ENCODE results near the gene TTBK1.
A peak's percentile ranks its signal among the peaks of the same experiment; 100 is the strongest.

Gene TTBK1

GRCh38 chr6:43334466-43335095 is 91.3 kb downstream of the TTBK1 start:
- H3K36me3 ChIP-seq (replicated peaks; ENCODE audit: low read depth, low read length) = peaks cover 38% of the 10 kb centered on the region
- no peak overlapping the region for H2AFZ ChIP-seq (ENCODE audit: low read depth, low read length)

GRCh38 chr6:43335469-43335868 is 92.2 kb downstream of the TTBK1 start:
- Histone ChIP-seq H3K4me3 (ENCODE audit: low read length) (no peak overlapping the region), H3K4me1 (ENCODE audit: low read length) (peaks cover 73% of the 10 kb centered on the region), H3K27me3 (ENCODE audit: low read depth, low read length) (no peaks in the 10 kb centered on the region), H3K79me2 (ENCODE audit: low read length) (peaks cover 15% of the 10 kb centered on the region), H4K20me1 (ENCODE audit: insufficient read depth, low read length) (no peaks in the 10 kb centered on the region), H3K36me3 (replicated peaks; ENCODE audit: low read depth, low read length) (peaks cover 47% of the 10 kb centered on the region), H3K9ac (ENCODE audit: low read length) (no peak overlapping the region), H3K9me3 (ENCODE audit: insufficient read depth, low read length) (no peaks in the 10 kb centered on the region), H2AFZ (ENCODE audit: low read depth, low read length) (no peak overlapping the region), H3K4me2 (ENCODE audit: low read length) (no peak overlapping the region), H3K27ac (ENCODE audit: low read length) (no peak overlapping the region)
- TF ChIP-seq EZH2phosphoT487 (IDR thresholded peaks at IDR 0.05; ENCODE audit: low read depth) = no peak
- TF ChIP-seq CTCF (IDR thresholded peaks at IDR 0.05; ENCODE audit: low read depth, low read length) = no peak

More at GRCh38 chr6:43334466-43335095, 91.3 kb downstream of the TTBK1 start:
- peaks cover 15% of the 10 kb centered on the region for H3K79me2 ChIP-seq (ENCODE audit: low read length)
- H3K27ac ChIP-seq (ENCODE audit: low read length) = 0 out of 2 replicates have a peak overlapping the region, but pooled peaks have one; percentile 2
- no peaks in the 10 kb centered on the region for H3K9me3 ChIP-seq (ENCODE audit: insufficient read depth, low read length)
- no peak overlapping the region for H3K4me3 ChIP-seq (ENCODE audit: low read length)
- H3K27me3 ChIP-seq (ENCODE audit: low read depth, low read length) = no peaks in the 10 kb centered on the region
- H3K4me2 ChIP-seq (ENCODE audit: low read length) = peak overlapping the region; percentile 6
- H3K4me1 ChIP-seq (ENCODE audit: low read length) = peaks cover 64% of the 10 kb centered on the region
- TF ChIP-seq EZH2phosphoT487 (IDR thresholded peaks at IDR 0.05; ENCODE audit: low read depth) (no peak), CTCF (IDR thresholded peaks at IDR 0.05; ENCODE audit: low read depth, low read length) (peak; percentile 61)
- H4K20me1 ChIP-seq (ENCODE audit: insufficient read depth, low read length) = no peaks in the 10 kb centered on the region
- H3K9ac ChIP-seq (ENCODE audit: low read length) = no peak overlapping the region

- no peaks in the 10 kb centered on the region for H3K27me3 ChIP-seq (ENCODE audit: low read depth, low read length)
- peaks cover 76% of the 10 kb centered on the region for H3K4me1 ChIP-seq (ENCODE audit: low read length)
- H3K9ac ChIP-seq (ENCODE audit: low read length) = no peak overlapping the region
- no peaks in the 10 kb centered on the region for H4K20me1 ChIP-seq (ENCODE audit: insufficient read depth, low read length)
- H3K36me3 ChIP-seq (replicated peaks; ENCODE audit: low read depth, low read length) = peaks cover 49% of the 10 kb centered on the region
- no peak overlapping the region for H3K4me3 ChIP-seq (ENCODE audit: low read length)
- H3K79me2 ChIP-seq (ENCODE audit: low read length) = peaks cover 15% of the 10 kb centered on the region
- no peak overlapping the region for H3K27ac ChIP-seq (ENCODE audit: low read length)
- H3K9me3 ChIP-seq (ENCODE audit: insufficient read depth, low read length) = no peaks in the 10 kb centered on the region
- no peak for TF ChIP-seq CTCF (IDR thresholded peaks at IDR 0.05; ENCODE audit: low read depth, low read length)
- TF ChIP-seq EZH2phosphoT487 (IDR thresholded peaks at IDR 0.05; ENCODE audit: low read depth) = no peak
- no peak overlapping the region for H2AFZ ChIP-seq (ENCODE audit: low read depth, low read length)
- H3K4me2 ChIP-seq (ENCODE audit: low read length) = no peak overlapping the region
Measured at GRCh38 chr6:43336382-43336781, 93.1 kb downstream of the TTBK1 start.

Data from OCI-LY3 (cell line).